Neutrophil (primary cell): Measurements from ENCODE around the gene CD3G.

Experiments used
- H3K27ac ChIP-seq: fragments of 200-600 bp; sonication (generic); 2 replicates; pipeline ENCODE4 v1.5.1; 2016; ENCODE audit warnings: mild to moderate bottlenecking, moderate library complexity
- H3K27me3 ChIP-seq: fragments of 200-600 bp; sonication (generic); 2 replicates; pipeline ENCODE4 v1.6.0; 2016; ENCODE audit warnings: mild to moderate bottlenecking
- H3K36me3 ChIP-seq: fragments of 200-600 bp; sonication (generic); 2 replicates; pipeline ENCODE4 v1.5.1; 2017
- H3K4me1 ChIP-seq, 2 experiments: fragments of 200-600 bp in 1 of 2; sonication (generic) in 1 of 2; 1 replicate in 1 of 2; 2 replicates in 1 of 2; pipeline versions ENCODE4 v1.5.1 to v1.6.1; 2013 to 2016; ENCODE audit warnings: low read depth in 1 of 2, low read length in 1 of 2, mild to moderate bottlenecking in 1 of 2, moderate library complexity in 1 of 2; ENCODE audit not compliant: control insufficient read depth in 1 of 2, insufficient read depth in 1 of 2
- H3K4me3 ChIP-seq, 2 experiments: fragments of 200-600 bp in 1 of 2; sonication (generic) in 1 of 2; 1 replicate in 1 of 2; 2 replicates in 1 of 2; pipeline ENCODE4 v1.5.1; 2013 to 2016; ENCODE audit warnings: low read depth in 1 of 2, low read length in 1 of 2, mild to moderate bottlenecking in 1 of 2, moderate library complexity in 1 of 2
- H3K9me3 ChIP-seq: fragments of 200-600 bp; sonication (generic); 2 replicates; pipeline ENCODE4 v1.5.1; 2016
- CTCF ChIP-seq: fragments of 200-600 bp; sonication (generic); IDR thresholded peaks from 2 replicates; pipeline ENCODE4 v1.5.1; 2016; ENCODE audit warnings: antibody characterized with exemption

The CD3G gene

GRCh38 chr11:118340449-118340848 lies 3.7 kb upstream of the CD3G start:
- H3K36me3 ChIP-seq, result no peaks in the 10 kb centered on the region
- no peaks in the 10 kb centered on the region for H3K4me1 ChIP-seq
- no peak overlapping the region for H3K4me3 ChIP-seq
- TF ChIP-seq CTCF, result no peak
- no peaks in the 10 kb centered on the region for H3K27me3 ChIP-seq
- H3K9me3 ChIP-seq, result no peaks in the 10 kb centered on the region
- no peak overlapping the region for H3K27ac ChIP-seq

- H3K4me3 ChIP-seq, result no peak overlapping the region
- H3K9me3 ChIP-seq, result no peaks in the 10 kb centered on the region
Measured at GRCh38 chr11:118341261-118341660, 2.9 kb upstream of the CD3G start.

GRCh38 chr11:118341815-118342489 lies 2.2 kb upstream of the CD3G start:
- peaks cover 4% of the 10 kb centered on the region for H3K27me3 ChIP-seq
- H3K27ac ChIP-seq, result no peak overlapping the region
- no peaks in the 10 kb centered on the region for H3K9me3 ChIP-seq
- H3K4me1 ChIP-seq, result no peaks in the 10 kb centered on the region
- H3K4me3 ChIP-seq, result no peak overlapping the region
- H3K36me3 ChIP-seq, result no peaks in the 10 kb centered on the region
- TF ChIP-seq CTCF, result no peak

More at GRCh38 chr11:118341261-118341660, 2.9 kb upstream of the CD3G start:
- TF ChIP-seq CTCF, result no peak
- Histone ChIP-seq H3K27me3 (peaks cover 4% of the 10 kb centered on the region), H3K27ac (no peak overlapping the region), H3K4me1 (no peaks in the 10 kb centered on the region), H3K36me3 (no peaks in the 10 kb centered on the region)

GRCh38 chr11:118342503-118343161 lies 1.5 kb upstream of the CD3G start, which contains the start of gene CD3D:
Gene CD3D, minus strand, starts transcription at chr11:118342705. Its CDS starts 98 bp downstream, at chr11:118342607.
- H3K27ac ChIP-seq, result no peak within 1 kb of the TSS
- TF ChIP-seq CTCF, result no peak
- no peaks in the 10 kb centered on the region for H3K4me1 ChIP-seq

GRCh38 chr11:118343248-118343647 lies 896 bp upstream of the CD3G start:
- Histone ChIP-seq H3K36me3 (no peaks in the 10 kb centered on the region), H3K4me3 (no peak overlapping the region), H3K4me1 (no peaks in the 10 kb centered on the region), H3K27me3 (peaks cover 4% of the 10 kb centered on the region), H3K9me3 (no peaks in the 10 kb centered on the region), H3K27ac (no peak overlapping the region)
- no peak for TF ChIP-seq CTCF

More at GRCh38 chr11:118342503-118343161, 1.5 kb upstream of the CD3G start, which contains the start of gene CD3D:
- H3K9me3 ChIP-seq, result no peaks in the 10 kb centered on the region
- peaks cover 4% of the 10 kb centered on the region for H3K27me3 ChIP-seq
- no peaks in the 10 kb centered on the region for H3K36me3 ChIP-seq
- H3K4me3 ChIP-seq, result no peak within 1 kb of the TSS
